Fibroblast of villous mesenchyme (primary cell): ENCODE results near the gene ADGRF3. TPM values are rescaled to one million over a fixed set of nuclear protein-coding genes. Genes with fewer than 3 reads are reported as not detected.
A peak's percentile ranks its signal among the peaks of the same experiment; 100 is the strongest.

Experiments
- DNase-seq: peaks from one replicate; pipeline ENCODE4 v3.0.0-alpha.2; 2010; ENCODE audit warnings: low read depth
- H3K4me3 ChIP-seq: 2 replicates; pipeline ENCODE4 v1.5.1; 2011; ENCODE audit warnings: low read depth, mild to moderate bottlenecking, low read length
- total RNA-seq: library from RNA; depleted of rRNA; stranded (reverse); fragments of >200 nt; gene quantifications from 2 replicates; pipeline ENCODE4 v1.2.3, GENCODE V29; 2012
- TF ChIP-seq, protein P1 (sequence below): IDR thresholded peaks from 2 replicates; pipeline ENCODE4 v1.5.1; 2012; ENCODE audit warnings: low read depth, mild to moderate bottlenecking, low read length; ENCODE audit not compliant: insufficient read depth

ADGRF3 gene
- total RNA-seq, 1 donor = under 0.01 TPM

DNA sequence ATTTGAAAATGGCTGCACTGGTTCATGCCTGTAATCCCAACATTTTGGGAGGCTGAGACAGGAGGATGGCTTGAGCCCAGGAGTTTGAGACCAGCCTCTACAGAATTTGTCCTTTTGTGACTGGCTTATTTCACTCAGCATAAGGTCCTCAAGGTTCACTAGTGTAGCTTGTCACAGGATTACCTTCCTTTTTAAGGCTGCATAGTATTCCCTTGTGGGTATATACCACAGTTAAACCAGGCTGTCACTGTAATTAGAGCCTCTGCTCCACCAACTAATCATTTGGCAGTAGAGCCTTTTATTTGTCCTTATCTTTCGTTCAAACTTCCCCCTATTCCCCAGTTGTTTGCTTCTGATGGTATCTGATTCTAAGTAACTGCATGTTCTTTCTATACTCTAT, 51.1 kb downstream of the ADGRF3 start:
- H3K4me3 ChIP-seq = no peak overlapping the region
- TF ChIP-seq, protein P1, sequence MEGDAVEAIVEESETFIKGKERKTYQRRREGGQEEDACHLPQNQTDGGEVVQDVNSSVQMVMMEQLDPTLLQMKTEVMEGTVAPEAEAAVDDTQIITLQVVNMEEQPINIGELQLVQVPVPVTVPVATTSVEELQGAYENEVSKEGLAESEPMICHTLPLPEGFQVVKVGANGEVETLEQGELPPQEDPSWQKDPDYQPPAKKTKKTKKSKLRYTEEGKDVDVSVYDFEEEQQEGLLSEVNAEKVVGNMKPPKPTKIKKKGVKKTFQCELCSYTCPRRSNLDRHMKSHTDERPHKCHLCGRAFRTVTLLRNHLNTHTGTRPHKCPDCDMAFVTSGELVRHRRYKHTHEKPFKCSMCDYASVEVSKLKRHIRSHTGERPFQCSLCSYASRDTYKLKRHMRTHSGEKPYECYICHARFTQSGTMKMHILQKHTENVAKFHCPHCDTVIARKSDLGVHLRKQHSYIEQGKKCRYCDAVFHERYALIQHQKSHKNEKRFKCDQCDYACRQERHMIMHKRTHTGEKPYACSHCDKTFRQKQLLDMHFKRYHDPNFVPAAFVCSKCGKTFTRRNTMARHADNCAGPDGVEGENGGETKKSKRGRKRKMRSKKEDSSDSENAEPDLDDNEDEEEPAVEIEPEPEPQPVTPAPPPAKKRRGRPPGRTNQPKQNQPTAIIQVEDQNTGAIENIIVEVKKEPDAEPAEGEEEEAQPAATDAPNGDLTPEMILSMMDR = no peak
- no peak for DNase-seq

DNA sequence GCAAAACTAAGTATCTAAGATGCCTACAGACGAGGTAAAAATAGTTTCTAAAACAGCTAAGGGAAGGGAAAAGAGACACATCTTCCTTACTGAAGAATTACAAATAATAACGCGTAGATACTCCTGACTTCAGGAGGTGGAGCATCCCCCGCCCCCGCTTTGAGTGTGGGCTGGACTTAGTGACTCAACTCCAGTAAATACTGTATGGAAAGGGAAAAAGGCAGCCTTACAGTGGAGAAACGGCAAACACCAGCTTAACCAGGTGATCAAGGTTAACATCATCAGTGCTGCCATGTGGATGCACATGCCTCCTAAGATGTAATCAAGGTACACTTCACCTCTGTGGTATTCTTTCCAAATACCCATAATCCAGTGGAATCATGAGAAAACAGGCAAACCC, 53.9 kb downstream of the ADGRF3 start:
- H3K4me3 ChIP-seq = no peak overlapping the region
- DNase-seq = peak; percentile 65
- TF ChIP-seq, protein P1 = no peak

DNA sequence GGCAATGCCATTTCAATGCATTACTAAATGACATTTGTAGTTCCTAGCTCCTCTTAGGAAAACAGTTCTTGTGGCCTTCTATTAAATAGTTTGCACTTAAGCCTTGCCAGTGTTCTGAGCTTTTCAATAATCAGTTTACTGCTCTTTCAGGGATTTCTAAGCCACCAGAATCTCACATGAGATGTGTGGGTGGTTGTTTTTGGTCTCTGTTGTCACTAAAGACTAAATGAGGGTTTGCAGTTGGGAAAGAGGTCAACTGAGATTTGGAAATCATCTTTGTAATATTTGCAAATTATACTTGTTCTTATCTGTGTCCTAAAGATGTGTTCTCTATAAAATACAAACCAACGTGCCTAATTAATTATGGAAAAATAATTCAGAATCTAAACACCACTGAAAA, 56.6 kb downstream of the ADGRF3 start:
- TF ChIP-seq, protein P1 = no peak
- peak; percentile 33 for DNase-seq

DNA sequence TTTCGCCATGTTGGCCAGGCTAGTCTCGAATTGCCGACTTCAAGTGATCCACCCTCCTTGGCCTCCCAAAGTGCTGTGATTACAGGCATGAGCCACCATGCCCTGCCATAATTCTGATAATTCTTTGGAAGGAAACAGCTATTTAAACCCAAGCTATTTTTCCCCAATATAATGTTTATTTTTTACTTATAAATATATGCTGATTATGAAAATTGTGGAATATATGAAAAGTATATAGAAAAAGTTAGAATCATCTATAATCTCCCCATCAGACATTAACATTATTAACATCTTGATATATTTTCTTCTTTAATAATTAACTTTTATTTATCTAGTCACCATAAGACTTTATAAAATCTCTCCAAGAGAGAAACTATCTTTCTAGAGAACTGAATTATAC, 60.7 kb downstream of the ADGRF3 start:
- H3K4me3 ChIP-seq = no peak overlapping the region
- TF ChIP-seq, protein P1 = no peak
- no peak for DNase-seq

More for the DNA sequence above, 56.6 kb downstream of the ADGRF3 start:
- H3K4me3 ChIP-seq = no peak overlapping the region

DNA sequence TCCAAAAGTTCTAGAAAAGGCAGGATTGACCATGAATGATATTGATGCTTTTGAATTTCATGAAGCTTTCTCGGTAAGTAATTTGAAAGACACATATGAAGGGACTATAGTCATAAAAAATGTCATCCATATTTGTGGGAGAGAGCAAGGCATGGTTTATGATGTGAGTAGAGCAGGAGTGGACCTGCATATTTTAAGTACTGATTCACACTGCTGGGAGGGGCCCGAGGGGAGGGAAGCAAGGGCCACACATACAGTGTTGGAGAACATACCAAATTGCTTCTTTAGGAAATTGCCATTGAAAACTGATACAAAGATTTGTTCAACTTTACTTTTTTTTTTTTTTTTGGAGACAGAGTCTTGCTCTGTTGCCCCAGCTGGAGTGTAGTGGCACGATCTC, 62.5 kb downstream of the ADGRF3 start:
- peak; percentile 48 for DNase-seq
- TF ChIP-seq, protein P1 = no peak

DNA sequence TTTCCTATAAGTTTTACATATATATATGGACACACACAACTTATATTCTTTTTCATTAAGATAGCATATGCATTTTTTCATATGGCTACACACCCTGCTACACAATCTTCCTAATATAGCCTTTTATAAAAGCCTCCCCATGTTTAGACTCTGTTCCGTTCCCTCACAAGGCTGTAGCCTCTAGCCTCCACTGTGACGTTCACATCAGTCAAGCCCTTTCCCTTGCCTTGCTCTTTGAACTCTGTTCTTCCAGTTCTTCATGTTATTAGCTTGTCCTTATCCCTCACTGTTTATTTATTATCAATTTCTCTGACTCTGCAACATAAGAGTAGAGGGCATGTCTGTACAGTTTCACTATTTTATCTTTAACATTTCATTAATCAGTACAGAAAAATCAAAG, 63.0 kb downstream of the ADGRF3 start:
- DNase-seq = no peak
- no peak overlapping the region for H3K4me3 ChIP-seq
- TF ChIP-seq, protein P1 = no peak

More for the DNA sequence above, 62.5 kb downstream of the ADGRF3 start:
- no peak overlapping the region for H3K4me3 ChIP-seq

DNA sequence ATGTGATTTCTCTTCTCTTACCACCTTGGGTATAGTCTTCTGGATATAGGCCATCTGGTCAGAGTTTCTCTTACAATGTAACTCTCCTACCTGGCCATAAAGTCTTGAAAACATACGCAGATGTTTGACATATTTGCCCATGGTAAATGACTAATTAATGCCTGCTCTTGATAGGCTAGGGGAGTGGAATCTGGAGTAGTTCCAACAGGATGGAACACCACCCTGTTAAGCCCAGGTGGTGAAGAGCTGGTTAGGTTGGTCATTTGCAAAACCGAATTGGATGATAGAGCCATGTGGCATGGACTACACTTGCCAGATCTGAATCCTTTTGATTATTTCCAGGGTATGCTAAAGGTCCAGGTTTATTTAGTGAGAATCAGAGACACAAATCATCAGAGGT, 65.4 kb downstream of the ADGRF3 start:
- DNase-seq = no peak
- no peak overlapping the region for H3K4me3 ChIP-seq
- TF ChIP-seq, protein P1 = no peak
